Endothelial cell of hepatic sinusoid (primary cell): ENCODE measurements around the gene CDH12.
"Not testable (repeated sequence)": the region's sequence is repeated elsewhere in the genome, so short reads cannot be mapped to it uniquely, and the experiment has no call there.

Experiments used
- in situ Hi-C: cut with HindIII; loops from 2 replicates; pipeline ENCODE4 v1.10.0; 2017; ENCODE audit warnings: low sequenced_read_pairs

CDH12 gene

DNA sequence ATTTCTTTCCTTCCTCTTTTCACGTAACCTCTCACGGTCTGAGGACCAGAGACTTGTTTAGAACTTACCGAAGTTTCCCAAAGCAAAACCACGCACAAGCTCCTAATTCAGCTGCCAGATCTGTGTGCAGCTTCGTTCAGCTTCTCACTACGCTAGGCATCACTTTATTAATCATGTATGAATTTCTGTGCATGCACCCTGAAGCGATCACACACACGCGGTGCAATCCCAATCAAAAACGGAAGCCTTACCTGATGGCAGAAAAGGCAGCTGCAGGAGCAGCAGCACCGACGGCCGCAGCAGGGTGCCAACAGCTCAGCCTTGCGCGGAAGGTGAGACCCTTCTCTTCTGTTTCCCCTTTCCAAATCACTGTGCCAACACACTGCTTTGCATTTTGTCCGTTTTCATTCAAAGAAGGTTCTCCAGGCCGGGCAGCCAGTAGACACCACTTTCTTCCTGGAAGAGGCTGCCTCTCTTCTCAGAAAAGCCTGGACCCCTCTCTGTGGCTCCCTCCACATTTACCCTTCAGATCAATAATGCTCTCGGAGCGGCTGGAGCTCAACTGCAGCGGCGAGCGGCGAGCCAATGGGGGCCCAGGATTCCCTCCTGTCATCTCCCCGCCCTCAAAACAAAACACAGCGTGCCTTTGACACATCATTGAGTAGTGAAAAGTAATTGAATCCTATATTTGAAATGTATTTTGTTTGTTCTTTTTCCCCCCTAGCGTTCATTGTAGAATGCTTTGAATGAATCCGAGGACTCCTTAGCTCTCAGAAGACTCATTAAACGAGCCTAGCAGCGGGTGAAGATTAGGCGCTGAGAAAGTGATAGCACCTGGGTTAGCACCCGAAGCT lies at the start of gene CDH12:
Gene CDH12, minus strand, starts transcription at position 538 of the 854 bp plus-strand sequence.
- in situ Hi-C loops: no loop called here

- in situ Hi-C loops: no loop called here
Observed at GRCh38 chr5:22901885-22902284, 48.7 kb upstream of the CDH12 start.

GRCh38 chr5:22900801-22901310 lies 47.7 kb upstream of the CDH12 start:
- in situ Hi-C loops: no loop called here

DNA sequence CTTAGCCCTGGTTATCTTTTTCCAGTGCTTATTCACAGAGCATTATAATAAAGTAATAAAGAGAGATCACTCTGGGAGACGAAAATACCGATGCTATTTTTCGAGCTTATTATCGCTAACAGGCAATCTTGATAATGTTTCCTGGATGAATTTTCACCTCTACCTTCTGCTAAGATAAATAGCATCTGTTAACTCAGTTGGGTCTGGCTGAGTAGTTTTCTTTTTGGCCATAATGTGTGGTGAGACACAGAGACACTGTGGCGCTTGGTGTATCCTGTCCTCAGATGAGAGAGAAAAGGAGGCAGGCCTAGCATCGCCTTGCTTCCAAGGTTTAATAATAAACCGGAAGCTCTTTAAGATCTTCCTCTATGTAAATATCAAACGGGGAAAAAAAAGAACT lies 46.2 kb upstream of the CDH12 start:
- in situ Hi-C loops: no loop called here

- in situ Hi-C loops: no loop called here
Observed at GRCh38 chr5:22896152-22896551, 43.0 kb upstream of the CDH12 start.

DNA sequence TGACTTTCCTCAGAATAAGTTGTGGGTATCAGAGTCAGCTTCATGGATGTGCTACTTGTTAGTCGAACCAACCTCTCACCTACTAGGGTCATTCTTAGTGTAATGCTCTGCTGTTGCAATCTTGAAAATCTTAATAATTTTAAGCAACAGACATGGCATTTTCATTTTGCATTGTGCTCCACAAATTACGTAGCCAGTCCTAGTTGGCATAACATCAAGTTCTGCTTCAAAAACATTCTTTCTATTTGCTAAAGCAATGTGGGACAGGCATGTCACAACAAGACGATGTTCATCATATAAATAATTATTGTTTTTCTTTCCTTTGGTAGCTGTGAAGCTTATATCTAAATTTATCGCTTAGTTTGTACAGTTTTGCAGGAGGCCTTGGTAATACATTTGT lies 39.3 kb upstream of the CDH12 start:
- in situ Hi-C loops: no loop called here

DNA sequence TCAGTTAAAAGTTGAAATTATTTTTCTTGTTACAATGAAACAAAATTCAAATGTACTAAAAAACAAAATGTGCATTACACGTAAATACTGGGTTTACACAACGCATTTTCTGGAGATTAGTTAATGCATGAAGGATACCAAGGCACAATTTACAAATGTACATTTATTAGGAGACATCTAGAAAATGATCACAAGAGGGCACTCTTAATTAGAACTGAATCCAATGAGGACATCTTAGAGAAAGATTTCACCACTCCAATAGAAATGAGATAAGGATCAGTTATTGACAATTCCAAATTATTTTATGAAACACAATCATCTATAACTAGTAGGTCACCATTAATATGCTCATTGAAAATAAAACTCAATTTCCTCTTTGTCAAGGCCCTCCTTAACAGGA lies 36.6 kb upstream of the CDH12 start:
- in situ Hi-C loops: no loop called here

GRCh38 chr5:22887566-22887965 lies 34.4 kb upstream of the CDH12 start:
- in situ Hi-C loops: no loop called here

DNA sequence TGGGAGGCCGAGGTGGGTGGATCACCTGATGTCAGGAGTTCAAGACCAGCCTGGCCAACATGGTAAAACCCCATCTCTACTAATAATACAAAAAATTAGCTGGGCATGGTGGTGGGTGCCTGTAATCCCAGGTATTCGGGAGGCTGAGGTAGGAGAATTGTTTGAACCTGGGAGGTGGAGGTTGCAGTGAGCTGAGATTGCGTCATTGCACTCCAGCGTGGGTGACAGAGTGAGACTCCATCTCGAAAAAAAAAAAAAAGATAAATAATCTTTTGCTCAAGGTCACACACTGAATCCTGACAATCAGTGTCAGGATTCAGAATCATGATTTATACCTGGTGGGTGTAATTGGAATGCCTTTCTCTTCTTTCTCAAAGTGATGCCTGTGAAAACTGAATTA lies 5.8 kb upstream of the CDH12 start:
- in situ Hi-C loops: not testable (repeated sequence)

- in situ Hi-C loops: no loop called here
Observed at GRCh38 chr5:22855824-22856223, 2.7 kb upstream of the CDH12 start.

DNA sequence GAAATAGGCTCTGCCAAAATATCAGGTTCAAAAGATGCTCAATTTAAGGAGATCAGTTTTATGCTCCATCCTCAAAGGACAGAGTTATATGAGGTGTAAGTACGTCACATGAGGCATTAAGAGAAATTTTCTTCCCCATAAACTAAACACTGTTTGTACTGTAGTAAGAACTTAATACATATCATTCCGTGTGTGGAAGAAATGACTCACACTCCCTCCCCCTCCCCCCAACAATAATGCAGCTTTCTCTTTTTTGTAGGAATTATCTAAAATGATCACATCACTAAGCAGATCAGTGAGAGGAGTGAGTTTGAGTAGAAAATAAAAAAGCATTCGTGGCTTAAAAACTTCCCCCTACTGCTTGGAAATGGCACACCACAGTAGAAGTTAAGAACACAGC lies 2.2 kb downstream of the CDH12 start:
- in situ Hi-C loops: no loop called here

DNA sequence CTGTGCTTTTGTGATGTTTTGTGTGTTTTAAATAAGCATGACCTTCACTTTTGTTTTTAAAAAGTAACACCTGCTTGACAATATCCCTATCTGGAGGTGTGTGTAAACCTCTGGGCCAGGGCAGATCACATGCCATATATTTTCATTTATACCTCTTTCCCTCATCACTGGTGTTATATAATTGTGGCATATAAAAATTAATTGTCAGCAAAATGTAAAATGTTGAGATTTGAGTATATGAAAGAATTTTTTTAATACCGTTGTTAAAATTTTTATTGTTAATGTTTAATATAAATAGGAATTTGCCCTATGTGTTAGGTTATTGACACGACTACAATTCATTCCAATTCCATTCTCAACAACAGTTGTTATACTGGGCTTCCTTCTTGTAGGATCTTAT lies 6.5 kb downstream of the CDH12 start:
- in situ Hi-C loops: no loop called here

- in situ Hi-C loops: no loop called here
Observed at GRCh38 chr5:22844636-22845035, 8.5 kb downstream of the CDH12 start.

DNA sequence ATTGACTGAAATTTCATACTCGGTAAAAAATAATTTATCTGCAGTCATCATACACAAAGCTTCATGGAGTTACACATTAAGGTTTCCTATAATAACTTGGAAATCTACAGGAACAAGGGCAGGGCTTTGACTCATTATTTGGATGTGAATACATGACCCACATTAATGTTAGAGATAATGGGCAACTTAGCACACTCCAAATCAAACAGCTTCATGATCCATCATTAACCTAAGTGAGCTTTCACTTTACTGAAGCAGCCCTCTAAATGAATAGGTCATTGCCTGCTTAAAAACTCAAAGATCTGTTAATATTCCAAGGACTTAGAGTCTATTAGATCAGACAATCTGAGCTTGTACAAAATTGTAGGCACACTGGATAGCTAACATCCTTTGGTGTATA lies 9.0 kb downstream of the CDH12 start:
- in situ Hi-C loops: no loop called here

- in situ Hi-C loops: no loop called here
Observed at GRCh38 chr5:22842574-22842973, 10.6 kb downstream of the CDH12 start.

GRCh38 chr5:22837803-22838202 lies 15.3 kb downstream of the CDH12 start:
- in situ Hi-C loops: no loop called here

DNA sequence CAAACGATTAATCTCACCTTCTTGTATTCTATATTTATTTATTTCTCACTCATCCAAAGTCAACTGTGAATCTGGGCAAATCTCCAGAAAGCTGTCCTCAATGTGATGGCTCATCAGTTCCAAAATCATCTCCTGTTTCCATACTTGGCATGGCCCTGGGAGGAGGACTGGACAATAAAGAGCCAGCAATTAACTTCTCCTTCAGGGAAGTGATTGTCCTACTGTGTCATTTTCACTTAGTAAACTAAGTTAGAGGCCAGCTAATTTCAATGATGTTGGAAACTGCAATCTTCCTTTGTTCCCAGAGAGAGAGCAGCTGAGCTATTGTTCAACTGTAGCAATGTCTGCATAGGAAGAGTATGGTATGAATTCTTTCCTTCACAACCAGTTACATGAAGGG lies 17.5 kb downstream of the CDH12 start:
- in situ Hi-C loops: no loop called here

- in situ Hi-C loops: no loop called here
Observed at GRCh38 chr5:22793463-22793862, 59.7 kb downstream of the CDH12 start.

DNA sequence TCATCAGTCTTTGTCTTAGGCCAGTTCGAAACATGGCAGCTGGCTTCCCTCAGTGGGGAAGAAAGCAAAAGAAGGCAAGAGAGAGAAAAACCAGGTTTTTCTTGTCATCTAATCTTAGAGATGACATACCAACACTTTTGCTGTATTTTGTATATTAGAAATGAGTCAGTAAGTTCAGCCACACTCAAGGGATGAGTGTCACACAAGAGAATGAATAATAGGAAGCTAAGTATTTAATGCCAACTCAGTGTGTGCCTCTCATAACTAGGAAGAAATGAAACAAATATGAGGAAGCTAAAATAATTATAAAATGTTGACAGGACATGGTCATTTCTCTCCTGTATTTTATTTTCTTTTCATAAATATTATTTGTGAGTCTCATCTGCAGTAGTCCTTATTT lies 65.3 kb downstream of the CDH12 start:
- in situ Hi-C loops: no loop called here

GRCh38 chr5:22787398-22787797 lies 65.7 kb downstream of the CDH12 start:
- in situ Hi-C loops: no loop called here

GRCh38 chr5:22780756-22781155 lies 72.4 kb downstream of the CDH12 start:
- in situ Hi-C loops: no loop called here

DNA sequence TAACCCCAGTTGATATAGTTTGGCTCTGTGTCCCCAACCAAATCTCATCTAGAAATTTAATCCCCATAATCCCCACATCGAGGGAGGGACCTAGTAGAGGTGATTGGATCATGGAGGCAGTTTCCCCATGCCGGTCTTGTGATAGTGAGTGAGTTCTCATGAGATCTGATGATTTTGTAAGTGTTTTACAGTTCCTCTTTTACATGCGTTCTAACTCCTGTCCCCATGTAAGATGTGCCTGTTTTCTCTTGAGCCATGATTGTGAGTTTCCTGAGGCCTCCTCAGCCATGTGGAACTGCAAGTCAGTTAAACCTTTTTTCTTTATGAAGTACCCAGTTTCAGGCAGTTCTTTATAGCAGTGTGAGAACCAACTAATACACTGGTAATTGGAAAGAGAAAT lies 73.6 kb downstream of the CDH12 start:
- in situ Hi-C loops: no loop called here

DNA sequence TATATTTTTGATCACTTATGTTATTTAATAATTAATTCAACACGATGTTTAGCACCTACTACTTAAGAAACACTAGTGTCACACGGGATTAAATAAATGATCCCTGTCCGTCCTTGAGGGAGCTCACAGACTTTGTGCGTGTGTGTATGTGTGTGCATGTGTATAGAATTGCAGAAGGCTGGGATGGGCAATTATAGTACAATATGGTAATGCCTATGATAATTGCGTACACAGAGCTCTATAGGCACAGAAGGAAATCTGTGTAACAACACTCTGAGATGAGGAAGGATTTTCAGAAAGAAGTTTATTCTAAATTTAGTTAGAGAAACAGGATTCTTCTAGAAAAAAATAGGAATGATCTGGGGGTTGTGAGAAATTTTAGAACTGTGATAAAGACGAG lies 76.9 kb downstream of the CDH12 start:
- in situ Hi-C loops: no loop called here
